Effector memory CD4-positive, alpha-beta T cell (primary cell): ENCODE data around the gene ORM1.
"Not testable (repeated sequence)": the region's sequence is repeated elsewhere in the genome, so short reads cannot be mapped to it uniquely, and the experiment has no call there.

Experiments
- DNase-seq, 3 donors: peaks; one replicate each; pipeline ENCODE4 v3.0.0-alpha.2; 2020
- H3K27ac ChIP-seq: 2 replicates; pipeline ENCODE4 v1.7.0; 2013; ENCODE audit warnings: mild to moderate bottlenecking, low read length, moderate library complexity; ENCODE audit not compliant: insufficient read depth, poor library complexity, severe bottlenecking
- H3K27me3 ChIP-seq: replicated peaks from 2 replicates; pipeline ENCODE4 v1.7.0; 2013; ENCODE audit warnings: mild to moderate bottlenecking, low read length; ENCODE audit not compliant: insufficient read depth, control insufficient read depth, poor library complexity, severe bottlenecking
- H3K36me3 ChIP-seq: 2 replicates; pipeline ENCODE4 v1.7.0; 2013; ENCODE audit warnings: mild to moderate bottlenecking, low read length, moderate library complexity; ENCODE audit not compliant: control insufficient read depth, insufficient read depth
- H3K4me1 ChIP-seq: 2 replicates; pipeline ENCODE4 v1.7.0; 2013; ENCODE audit warnings: low read length, mild to moderate bottlenecking; ENCODE audit not compliant: control insufficient read depth, insufficient read depth, poor library complexity, severe bottlenecking
- H3K4me3 ChIP-seq: 2 replicates; pipeline ENCODE4 v1.7.0; 2013; ENCODE audit warnings: low read length, low read depth, mild to moderate bottlenecking; ENCODE audit not compliant: insufficient read depth, poor library complexity, severe bottlenecking
- H3K9me3 ChIP-seq: 2 replicates; pipeline ENCODE4 v1.7.0; 2013; ENCODE audit warnings: mild to moderate bottlenecking, low read length, moderate library complexity; ENCODE audit not compliant: control insufficient read depth

ORM1 gene

DNA sequence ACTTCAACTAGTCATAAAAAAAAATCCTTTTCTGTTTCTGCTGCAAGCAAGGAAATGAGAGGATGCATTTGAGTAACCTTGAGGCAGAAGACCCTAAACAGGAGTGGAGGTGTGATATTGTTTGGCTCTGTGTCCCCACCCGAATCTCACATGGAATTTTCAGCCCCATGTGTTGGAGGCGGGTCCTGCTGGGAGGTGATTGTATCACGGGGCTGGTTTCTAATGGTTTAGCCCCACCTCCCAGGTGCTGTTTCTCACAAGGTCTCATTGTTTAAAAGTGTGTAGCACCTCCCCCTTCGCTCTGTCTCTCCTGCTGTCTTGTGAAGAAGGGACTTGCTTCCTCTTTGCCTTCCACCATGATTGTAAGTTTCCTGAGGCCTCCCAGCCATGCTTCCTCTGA lies 10.8 kb downstream of the ORM1 start:
- H3K27ac ChIP-seq, H3K4me3 ChIP-seq, H3K4me1 ChIP-seq, H3K27me3 ChIP-seq, H3K9me3 ChIP-seq, DNase-seq: not testable (repeated sequence)
- H3K36me3 ChIP-seq, result peaks cover 28% of the 10 kb centered on the region

DNA sequence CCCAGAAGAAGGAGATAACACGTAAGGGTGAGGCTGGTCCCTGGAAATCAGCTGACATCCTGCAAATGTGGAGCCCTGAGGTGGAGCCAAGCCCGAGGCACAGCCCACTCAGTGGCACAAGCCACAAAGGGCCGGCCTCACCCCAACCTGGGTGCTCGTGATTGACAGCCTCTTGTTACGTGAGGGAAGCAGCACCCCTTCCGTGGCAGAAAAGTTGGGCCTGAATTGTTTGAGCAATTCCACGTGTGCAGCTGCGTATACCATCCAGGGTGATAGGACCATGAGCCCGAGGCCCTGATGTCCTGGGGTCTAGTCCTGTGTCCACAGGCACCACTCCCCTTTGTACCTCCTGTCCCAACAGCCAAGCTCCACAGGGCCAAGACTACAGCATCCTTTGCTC lies 11.6 kb downstream of the ORM1 start:
- no peak overlapping the region for H3K27ac ChIP-seq
- no peaks in the 10 kb centered on the region for H3K4me1 ChIP-seq
- no peaks in the 10 kb centered on the region for H3K27me3 ChIP-seq
- peaks cover 36% of the 10 kb centered on the region for H3K36me3 ChIP-seq
- H3K9me3 ChIP-seq, result no peaks in the 10 kb centered on the region
- DNase-seq, result no peak
- no peak overlapping the region for H3K4me3 ChIP-seq

DNA sequence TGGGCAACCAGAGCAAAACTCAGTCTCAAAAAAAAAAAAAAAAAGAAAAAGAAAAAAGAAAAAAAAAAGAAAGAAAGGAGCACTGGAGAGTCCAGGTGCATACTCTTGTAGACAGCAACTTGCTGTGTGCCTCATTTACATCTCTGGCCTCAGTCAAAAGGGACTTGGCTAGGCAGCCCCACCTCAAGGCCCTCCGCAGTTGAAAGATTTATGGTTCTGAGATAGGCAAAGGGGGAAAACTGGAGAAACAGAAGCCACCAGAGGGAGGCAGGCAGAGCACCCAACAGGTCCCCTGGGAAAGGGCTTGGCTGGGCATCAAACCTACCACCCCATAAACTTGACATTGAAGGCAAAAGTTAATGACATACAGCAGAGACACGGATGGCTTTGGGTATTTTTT lies 12.8 kb downstream of the ORM1 start:
- Histone ChIP-seq H3K9me3 (no peaks in the 10 kb centered on the region), H3K4me3 (no peak overlapping the region), H3K27ac (no peak overlapping the region), H3K27me3 (no peaks in the 10 kb centered on the region), H3K36me3 (peaks cover 48% of the 10 kb centered on the region), H3K4me1 (no peaks in the 10 kb centered on the region)
- DNase-seq, result no peak

DNA sequence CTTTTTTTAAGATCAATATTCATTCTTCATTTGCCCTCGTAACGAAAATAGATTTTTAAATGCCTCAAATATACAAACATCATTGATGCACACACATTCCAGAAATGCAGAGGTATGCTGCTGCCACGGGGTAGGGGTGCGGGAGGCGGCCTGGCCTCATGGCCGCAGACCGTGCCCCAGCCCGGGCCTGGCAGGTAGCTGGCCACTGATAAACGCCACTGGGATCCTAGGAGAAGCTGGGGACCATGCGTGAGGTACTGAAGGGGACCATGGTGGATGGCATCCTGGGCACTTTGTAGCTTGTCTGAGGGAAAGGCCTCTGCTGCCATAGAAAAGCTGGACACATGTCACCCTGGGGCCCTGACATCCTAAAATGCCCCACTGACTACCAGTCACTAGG lies 13.3 kb downstream of the ORM1 start:
- Histone ChIP-seq H3K4me1 (no peaks in the 10 kb centered on the region), H3K27me3 (no peaks in the 10 kb centered on the region), H3K4me3 (no peak overlapping the region), H3K27ac (no peak overlapping the region), H3K9me3 (no peaks in the 10 kb centered on the region), H3K36me3 (peaks cover 52% of the 10 kb centered on the region)
- DNase-seq, result no peak

DNA sequence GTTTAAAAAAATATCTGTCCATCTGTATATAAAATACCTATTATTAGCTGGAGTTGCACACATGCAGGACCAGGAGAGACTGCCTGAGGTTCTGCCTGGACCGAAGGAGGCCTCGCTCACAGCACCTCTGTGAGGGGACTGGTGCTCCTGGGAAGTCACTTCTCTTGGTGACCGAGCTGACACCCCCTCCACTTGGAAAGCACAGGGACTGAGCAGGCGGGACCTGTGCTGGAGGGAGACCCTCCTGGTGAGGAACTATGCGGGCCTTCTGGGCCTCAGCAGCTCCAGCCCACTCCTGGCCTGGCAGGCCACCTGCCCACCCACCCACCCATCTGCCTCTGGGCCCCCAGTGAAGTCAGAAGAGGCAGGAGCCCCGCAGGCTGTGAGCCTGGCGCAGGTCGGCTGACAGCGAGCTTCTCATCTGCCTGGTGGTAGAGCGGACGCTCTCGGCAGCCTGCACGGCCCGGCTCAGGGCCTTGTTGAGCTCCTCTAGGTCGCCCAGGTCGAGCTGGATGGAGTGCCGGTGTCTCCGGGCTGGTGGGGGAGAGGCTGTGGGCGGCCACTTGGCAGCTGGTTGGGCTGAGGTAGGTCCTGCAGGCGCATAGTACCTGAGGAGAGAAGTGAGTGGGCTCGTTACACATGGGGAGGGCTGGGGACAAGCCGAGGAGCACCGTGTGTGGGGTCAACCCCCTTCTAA lies 13.9 kb downstream of the ORM1 start:
- H3K27me3 ChIP-seq, result no peaks in the 10 kb centered on the region
- no peak overlapping the region for H3K4me3 ChIP-seq
- H3K27ac ChIP-seq, result no peak overlapping the region
- DNase-seq, result no peak
- no peaks in the 10 kb centered on the region for H3K4me1 ChIP-seq
- H3K9me3 ChIP-seq, result no peaks in the 10 kb centered on the region
- H3K36me3 ChIP-seq, result peaks cover 59% of the 10 kb centered on the region

DNA sequence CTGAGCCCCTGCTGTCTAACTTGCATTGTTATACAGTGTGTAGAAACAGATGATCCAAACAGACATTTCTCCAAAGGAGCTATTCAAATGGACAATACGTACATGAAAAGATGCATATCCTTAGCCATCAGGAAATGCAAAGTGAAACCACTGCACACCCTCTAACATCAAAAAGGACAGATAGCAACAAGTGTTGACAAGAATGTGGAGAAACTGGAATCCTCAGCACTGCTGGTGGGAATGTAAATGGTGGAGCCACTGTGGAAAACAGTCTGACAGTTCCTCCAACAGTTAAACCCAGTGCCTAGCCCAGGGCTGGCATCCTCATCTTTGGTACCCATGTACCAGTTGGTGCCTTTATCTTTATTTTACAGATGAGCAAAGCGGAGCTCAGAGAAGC lies 15.3 kb downstream of the ORM1 start:
- Histone ChIP-seq H3K27ac (peak overlapping the region; percentile 14), H3K27me3 (no peaks in the 10 kb centered on the region), H3K9me3 (no peaks in the 10 kb centered on the region), H3K4me3 (no peak overlapping the region), H3K4me1 (no peaks in the 10 kb centered on the region), H3K36me3 (peaks cover 72% of the 10 kb centered on the region)
- no peak for DNase-seq

DNA sequence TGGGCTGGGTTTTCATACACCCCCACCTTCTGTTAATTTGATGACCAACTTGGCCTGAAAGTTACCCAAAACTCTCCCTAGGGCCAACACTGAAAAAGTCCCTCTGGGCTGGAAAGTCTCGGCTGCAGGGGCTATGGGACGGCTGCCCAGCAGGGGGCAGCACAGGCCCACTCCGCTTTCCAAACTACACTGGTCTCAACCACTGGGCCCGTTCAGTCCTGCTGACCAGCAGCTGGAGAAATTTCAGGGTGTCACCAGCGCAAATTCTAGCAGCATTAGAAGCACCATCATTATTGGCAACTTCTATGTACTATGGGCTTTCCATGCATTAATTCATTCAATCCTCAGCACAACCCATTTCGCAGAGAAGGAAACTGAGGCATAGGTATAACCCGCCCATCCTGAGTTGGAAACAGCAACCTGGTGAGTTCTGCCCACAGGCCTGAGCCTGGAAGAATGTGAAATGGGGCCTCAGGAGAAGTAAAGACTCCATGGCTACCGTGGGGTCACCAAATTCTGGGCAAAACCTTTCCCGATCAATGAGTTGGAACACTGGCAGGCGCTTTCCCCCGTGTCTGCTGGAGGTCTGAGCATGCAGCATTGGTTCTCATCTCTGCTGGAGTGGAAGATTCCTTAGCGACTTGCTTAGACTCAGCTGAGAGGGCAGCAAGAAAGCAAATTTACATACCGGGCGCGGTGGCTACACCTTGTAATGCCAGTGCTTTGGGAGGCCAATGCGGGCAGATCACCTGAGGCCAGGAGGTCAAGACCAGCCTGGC lies 16.4 kb downstream of the ORM1 start:
- Histone ChIP-seq H3K27me3 (no peaks in the 10 kb centered on the region), H3K4me3 (no peak overlapping the region), H3K36me3 (peaks cover 83% of the 10 kb centered on the region), H3K9me3 (no peaks in the 10 kb centered on the region), H3K4me1 (no peaks in the 10 kb centered on the region), H3K27ac (peak overlapping the region; percentile 14)
- DNase-seq, result peak; percentile 12 to 30 (median 22)

DNA sequence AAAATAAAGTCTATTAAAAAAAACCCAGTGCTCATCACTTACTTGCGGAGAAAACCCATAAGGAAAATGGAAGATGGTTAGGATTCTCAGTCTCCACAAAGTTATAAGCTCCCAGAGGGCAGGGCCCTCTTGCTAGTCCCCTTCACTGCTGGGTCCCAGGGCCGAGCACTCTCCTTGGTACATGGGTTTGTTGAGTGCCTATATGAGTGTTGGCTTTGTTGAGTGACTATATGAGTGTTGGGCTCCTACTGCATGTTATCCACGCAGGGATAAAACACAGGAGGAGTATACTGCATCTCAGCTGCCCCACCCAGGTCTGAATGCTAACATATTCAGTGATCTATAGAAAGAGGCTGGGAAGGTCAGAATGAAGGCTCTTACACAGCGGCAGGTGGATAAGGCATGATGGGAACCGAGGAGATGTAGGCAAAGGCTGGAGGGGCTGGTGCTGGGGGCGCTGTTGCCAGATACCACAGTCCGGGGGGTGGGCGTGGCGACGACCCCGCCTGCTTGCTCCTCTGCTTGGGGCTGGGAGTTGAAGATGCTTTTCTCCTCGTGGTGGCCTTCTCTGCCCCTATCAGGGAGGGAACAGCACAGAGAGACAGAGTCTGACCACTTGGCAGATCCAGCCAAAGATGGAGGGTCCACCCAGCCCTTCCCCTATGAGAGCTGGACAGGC lies 18.4 kb downstream of the ORM1 start:
- H3K36me3 ChIP-seq, result peaks cover 94% of the 10 kb centered on the region
- H3K4me3 ChIP-seq, result no peak overlapping the region
- H3K27ac ChIP-seq, result peak overlapping the region; percentile 13
- no peaks in the 10 kb centered on the region for H3K27me3 ChIP-seq
- H3K9me3 ChIP-seq, result no peaks in the 10 kb centered on the region
- DNase-seq, result no peak
- no peaks in the 10 kb centered on the region for H3K4me1 ChIP-seq

DNA sequence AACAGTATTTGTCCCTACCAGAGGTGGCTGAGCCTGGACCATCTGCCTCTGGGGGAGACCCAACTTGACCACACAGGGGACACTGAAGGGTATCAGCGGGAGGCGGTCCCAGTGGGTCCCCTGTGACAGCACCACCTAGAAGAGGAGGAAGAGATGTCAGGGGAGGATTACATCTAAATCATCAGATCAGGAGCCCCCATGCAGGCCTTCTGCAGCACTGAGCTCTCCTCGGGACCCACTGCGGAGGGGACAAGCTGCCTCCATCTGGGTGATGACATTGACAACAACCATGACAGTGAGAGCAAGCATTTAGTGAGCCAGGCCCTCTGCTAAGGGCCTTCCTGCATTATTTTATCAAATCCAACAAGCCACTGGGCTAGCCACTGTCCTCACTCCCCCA lies 19.1 kb downstream of the ORM1 start:
- peaks cover 96% of the 10 kb centered on the region for H3K36me3 ChIP-seq
- H3K27ac ChIP-seq, result peak overlapping the region; percentile 13

More for the DNA sequence above, 19.1 kb downstream of the ORM1 start:
- Histone ChIP-seq H3K27me3 (no peaks in the 10 kb centered on the region), H3K4me3 (no peak overlapping the region), H3K9me3 (no peaks in the 10 kb centered on the region), H3K4me1 (no peaks in the 10 kb centered on the region)
- DNase-seq, result no peak
